ENCODE measurements around the gene CFAP299. TPM values are rescaled to one million over a fixed set of nuclear protein-coding genes. Genes with fewer than 3 reads are reported as not detected.
"Not testable (repeated sequence)": the region's sequence is repeated elsewhere in the genome, so short reads cannot be mapped to it uniquely, and the experiment has no call there.

Gene CFAP299
- total RNA-seq, 4 donors from 2014 or later: not detected

DNA sequence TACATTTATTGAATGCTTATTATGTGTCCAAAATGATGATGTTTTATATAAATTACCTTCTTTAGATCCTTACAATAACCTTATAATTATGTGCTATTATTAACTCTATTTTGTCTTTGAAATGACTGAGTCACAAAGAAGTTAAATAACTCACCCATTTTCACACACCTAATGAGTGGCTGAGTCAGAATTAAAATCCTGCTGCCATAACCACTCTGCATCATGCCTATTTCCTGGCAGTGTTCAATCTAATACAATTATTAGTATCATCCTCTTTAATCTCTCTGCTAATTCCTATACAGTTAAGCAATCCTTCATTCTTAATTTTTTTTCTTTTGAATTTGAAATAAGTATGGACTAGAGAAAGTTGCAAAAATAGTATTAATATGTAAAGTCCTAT is 342.9 kb downstream of the CFAP299 start:
- DNase-seq (ENCODE audit: low spot score in 2 of 2): no peak
- H3K4me1 ChIP-seq: no peaks in the 10 kb centered on the region
- H3K4me3 ChIP-seq: no peak overlapping the region
- H3K9me3 ChIP-seq: no peaks in the 10 kb centered on the region
- TF ChIP-seq POLR2AphosphoS5 (IDR thresholded peaks at IDR 0.05): no peak
- TF ChIP-seq, protein P1, sequence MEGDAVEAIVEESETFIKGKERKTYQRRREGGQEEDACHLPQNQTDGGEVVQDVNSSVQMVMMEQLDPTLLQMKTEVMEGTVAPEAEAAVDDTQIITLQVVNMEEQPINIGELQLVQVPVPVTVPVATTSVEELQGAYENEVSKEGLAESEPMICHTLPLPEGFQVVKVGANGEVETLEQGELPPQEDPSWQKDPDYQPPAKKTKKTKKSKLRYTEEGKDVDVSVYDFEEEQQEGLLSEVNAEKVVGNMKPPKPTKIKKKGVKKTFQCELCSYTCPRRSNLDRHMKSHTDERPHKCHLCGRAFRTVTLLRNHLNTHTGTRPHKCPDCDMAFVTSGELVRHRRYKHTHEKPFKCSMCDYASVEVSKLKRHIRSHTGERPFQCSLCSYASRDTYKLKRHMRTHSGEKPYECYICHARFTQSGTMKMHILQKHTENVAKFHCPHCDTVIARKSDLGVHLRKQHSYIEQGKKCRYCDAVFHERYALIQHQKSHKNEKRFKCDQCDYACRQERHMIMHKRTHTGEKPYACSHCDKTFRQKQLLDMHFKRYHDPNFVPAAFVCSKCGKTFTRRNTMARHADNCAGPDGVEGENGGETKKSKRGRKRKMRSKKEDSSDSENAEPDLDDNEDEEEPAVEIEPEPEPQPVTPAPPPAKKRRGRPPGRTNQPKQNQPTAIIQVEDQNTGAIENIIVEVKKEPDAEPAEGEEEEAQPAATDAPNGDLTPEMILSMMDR (IDR thresholded peaks at IDR 0.05): no peak
- TF ChIP-seq POLR2A (IDR thresholded peaks at IDR 0.05): no peak
- no peak for TF ChIP-seq EP300 (IDR thresholded peaks at IDR 0.05)
- no peaks in the 10 kb centered on the region for H3K27me3 ChIP-seq
- no peak overlapping the region for H3K27ac ChIP-seq
- no peaks in the 10 kb centered on the region for H3K36me3 ChIP-seq

DNA sequence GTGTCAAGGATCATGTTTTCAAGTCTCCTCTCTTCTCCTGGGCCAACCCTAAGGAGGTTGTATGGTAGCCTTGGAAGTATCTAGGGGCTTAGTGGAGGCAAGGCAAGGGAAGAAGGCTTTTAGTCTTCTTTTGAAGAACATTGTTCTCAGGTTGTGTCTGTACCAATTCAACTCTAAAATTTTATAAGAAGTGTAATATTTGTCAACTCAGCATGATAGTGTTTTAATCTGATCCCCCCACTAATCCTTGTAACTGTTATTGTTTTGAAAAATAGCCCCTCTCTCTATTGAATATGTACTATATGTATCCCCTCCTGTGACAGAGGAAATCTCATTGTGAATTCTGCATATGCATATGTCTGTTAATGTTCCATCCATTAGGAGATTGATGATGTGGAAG is 345.4 kb downstream of the CFAP299 start:
- DNase-seq (ENCODE audit: low spot score in 2 of 2): no peak
- TF ChIP-seq POLR2A (IDR thresholded peaks at IDR 0.05) (no peak), EP300 (IDR thresholded peaks at IDR 0.05) (no peak), POLR2AphosphoS5 (IDR thresholded peaks at IDR 0.05) (no peak)
- TF ChIP-seq, protein P1 (IDR thresholded peaks at IDR 0.05): no peak
- H3K9me3 ChIP-seq: no peaks in the 10 kb centered on the region

DNA sequence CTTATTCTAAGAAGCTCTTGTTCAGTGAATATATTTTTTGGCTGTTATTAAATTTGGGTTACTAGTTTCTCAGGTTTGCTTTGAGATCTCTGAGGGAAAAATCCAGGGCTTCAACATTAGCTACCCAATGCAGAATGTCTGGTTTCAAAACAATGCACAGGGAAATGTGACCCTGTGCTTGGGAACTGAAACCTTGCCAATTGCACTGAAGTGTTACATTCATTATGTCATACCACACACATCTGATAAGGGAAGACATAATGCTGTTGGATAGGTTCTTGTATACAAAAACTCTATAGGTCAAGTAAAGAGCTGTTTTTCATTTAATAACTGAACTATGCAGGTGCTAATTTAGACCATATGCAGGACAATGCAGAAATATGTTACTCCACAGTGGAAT is 349.7 kb downstream of the CFAP299 start:
- Histone ChIP-seq H3K4me3 (no peak overlapping the region), H3K36me3 (no peaks in the 10 kb centered on the region), H3K27me3 (no peaks in the 10 kb centered on the region), H3K4me1 (no peaks in the 10 kb centered on the region), H3K27ac (no peak overlapping the region), H3K9me3 (no peaks in the 10 kb centered on the region)
- DNase-seq (ENCODE audit: low spot score in 2 of 2): no peak
- TF ChIP-seq POLR2AphosphoS5 (IDR thresholded peaks at IDR 0.05): no peak
- TF ChIP-seq, protein P1 (IDR thresholded peaks at IDR 0.05): no peak
- TF ChIP-seq POLR2A (IDR thresholded peaks at IDR 0.05): no peak
- no peak for TF ChIP-seq EP300 (IDR thresholded peaks at IDR 0.05)

More for the DNA sequence above, 345.4 kb downstream of the CFAP299 start:
- H3K4me3 ChIP-seq: no peak overlapping the region
- no peaks in the 10 kb centered on the region for H3K27me3 ChIP-seq
- no peak overlapping the region for H3K27ac ChIP-seq
- no peaks in the 10 kb centered on the region for H3K4me1 ChIP-seq
- H3K36me3 ChIP-seq: no peaks in the 10 kb centered on the region

DNA sequence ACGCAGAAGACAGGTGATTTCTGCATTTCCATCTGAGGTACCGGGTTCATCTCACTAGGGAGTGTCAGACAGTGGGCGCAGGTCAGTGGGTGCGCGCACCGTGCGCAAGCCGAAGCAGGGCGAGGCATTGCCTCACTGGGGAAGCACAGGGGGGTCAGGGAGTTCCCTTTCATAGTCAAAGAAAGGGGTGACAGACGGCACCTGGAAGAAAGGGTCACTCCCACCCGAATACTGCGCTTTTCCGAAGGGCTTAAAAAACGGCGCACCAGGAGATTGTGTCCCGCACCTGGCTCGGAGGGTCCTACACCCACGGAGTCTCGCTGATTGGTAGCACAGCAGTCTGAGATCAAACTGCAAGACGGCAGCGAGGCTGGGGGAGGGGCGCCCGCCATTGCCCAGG is 352.2 kb downstream of the CFAP299 start:
- H3K36me3 ChIP-seq; H3K27ac ChIP-seq; DNase-seq (ENCODE audit: low spot score in 2 of 2); H3K27me3 ChIP-seq; H3K9me3 ChIP-seq; H3K4me3 ChIP-seq; H3K4me1 ChIP-seq: not testable (repeated sequence)
- WGBS: 89% methylated on average over 19 of the region's 23 CpGs

DNA sequence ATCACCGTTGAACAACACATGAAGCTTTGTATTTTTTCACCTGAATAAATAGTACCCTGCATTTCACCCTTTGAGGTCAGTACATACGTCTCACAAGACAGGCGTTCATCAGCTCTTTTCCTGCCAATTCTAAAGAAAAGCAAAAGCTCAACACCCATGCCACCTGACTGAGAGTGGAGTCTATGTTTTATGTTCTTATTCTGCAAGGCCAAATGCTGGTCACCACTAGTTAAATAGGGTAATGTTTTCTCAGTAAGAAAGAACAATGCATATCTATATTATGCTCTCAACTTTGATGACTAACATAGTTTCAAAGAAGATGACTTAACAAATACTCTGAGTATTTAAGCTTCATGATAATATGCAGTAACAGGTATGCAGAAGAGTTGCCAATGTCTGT is 358.6 kb downstream of the CFAP299 start:
- Histone ChIP-seq H3K4me1 (no peaks in the 10 kb centered on the region), H3K27ac (no peak overlapping the region), H3K9me3 (no peaks in the 10 kb centered on the region), H3K4me3 (no peak overlapping the region), H3K36me3 (no peaks in the 10 kb centered on the region), H3K27me3 (no peaks in the 10 kb centered on the region)
- no peak for DNase-seq (ENCODE audit: low spot score in 2 of 2)
- 60% methylated on average over 3 of the region's 3 CpGs for WGBS
- no peak for TF ChIP-seq POLR2A (IDR thresholded peaks at IDR 0.05)
- TF ChIP-seq, protein P1 (IDR thresholded peaks at IDR 0.05): no peak
- TF ChIP-seq POLR2AphosphoS5 (IDR thresholded peaks at IDR 0.05): no peak
- TF ChIP-seq EP300 (IDR thresholded peaks at IDR 0.05): no peak

DNA sequence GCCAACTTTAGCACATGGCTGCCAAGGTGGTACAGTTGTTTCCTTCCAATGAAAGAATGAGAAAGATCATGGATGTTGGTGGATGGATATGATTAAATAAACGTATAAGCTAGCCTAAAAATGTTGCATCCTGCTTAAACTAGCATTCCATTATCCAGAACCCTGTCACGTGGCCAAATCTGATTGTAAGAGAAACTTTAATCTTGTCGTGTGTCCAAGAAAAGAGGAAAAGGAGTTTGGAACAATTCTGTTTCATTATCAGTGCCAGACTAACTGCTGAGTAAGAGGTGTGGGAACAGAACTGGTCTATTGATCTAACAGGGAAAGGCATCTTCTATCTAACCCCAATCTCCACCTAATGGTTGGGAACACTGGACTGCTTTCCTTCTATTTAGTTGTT is 369.8 kb downstream of the CFAP299 start:
- DNase-seq (ENCODE audit: low spot score in 2 of 2): no peak
- WGBS: 31% methylated on average over 3 of the region's 3 CpGs
- no peak overlapping the region for H3K4me3 ChIP-seq
- no peak overlapping the region for H3K27ac ChIP-seq
- no peaks in the 10 kb centered on the region for H3K27me3 ChIP-seq
- H3K4me1 ChIP-seq: peaks cover 8% of the 10 kb centered on the region
- no peaks in the 10 kb centered on the region for H3K9me3 ChIP-seq
- H3K36me3 ChIP-seq: no peaks in the 10 kb centered on the region
- TF ChIP-seq POLR2A (IDR thresholded peaks at IDR 0.05) (no peak), EP300 (IDR thresholded peaks at IDR 0.05) (no peak), POLR2AphosphoS5 (IDR thresholded peaks at IDR 0.05) (no peak)
- TF ChIP-seq, protein P1 (IDR thresholded peaks at IDR 0.05): no peak
